Measurements from ENCODE around the gene SLC7A14. TPM values are rescaled to one million over a fixed set of nuclear protein-coding genes. Genes with fewer than 3 reads are reported as not detected.

Gene SLC7A14
- total and polyA plus RNA-seq, 2 donors (not counting 3 experiments of a cell fraction or from before 2014, with no cell fraction given) = 0.07 to 0.57 TPM

GRCh38 chr3:170506556-170506955 is 79.3 kb downstream of the SLC7A14 start:
- Histone ChIP-seq H3K9me3 (replicated peaks; ENCODE audit: control insufficient read depth, insufficient read depth, low read length) (no peaks in the 10 kb centered on the region), H4K20me1 (replicated peaks; ENCODE audit: control insufficient read depth, extremely low read depth, insufficient read depth, low read length) (no peaks in the 10 kb centered on the region), H3K9ac (replicated peaks; ENCODE audit: extremely low read depth, insufficient read depth, low read length) (no peak overlapping the region), H3K36me3 (ENCODE audit: control insufficient read depth in 2 of 2, extremely low read depth in 1 of 2, insufficient read depth in 2 of 2, low read length in 2 of 2) (no peaks in the 10 kb centered on the region), H3K27me3 (ENCODE audit: control insufficient read depth in 2 of 2, insufficient read depth in 2 of 2, low read length in 2 of 2) (no peaks in the 10 kb centered on the region), H3K79me2 (ENCODE audit: control insufficient read depth, insufficient read depth, low read length) (no peaks in the 10 kb centered on the region), H3K4me1 (ENCODE audit: control insufficient read depth, extremely low read depth, insufficient read depth, low read length) (peaks cover 4% of the 10 kb centered on the region), H2AFZ (ENCODE audit: low read depth, low read length) (peak overlapping the region; percentile 62), H3K4me2 (ENCODE audit: insufficient read depth, low read length) (no peak overlapping the region), H3K4me3 (replicated peaks in 1 of 3; ENCODE audit: insufficient read depth in 1 of 3, low read depth in 1 of 3, low read length in 3 of 3) (no peak overlapping the region), H3K9me1 (replicated peaks; ENCODE audit: control insufficient read depth, extremely low read depth, insufficient read depth, low read length) (no peaks in the 10 kb centered on the region), H3K27ac (ENCODE audit: insufficient read depth, low read depth, low read length) (no peak overlapping the region)
- ChIA-PET POLR2A (no interaction called here), CTCF (interaction anchor here (1.2 to 1.7 kb wide), 4 partner anchors 11 to 303 kb away, joined by 3 to 7 read pairs (median 4); no protein-coding TSS in a partner anchor)
- dilution Hi-C loops (cut with MboI; ENCODE audit: extremely low pct_ligation_motif_present, low sequenced_read_pairs) = no loop called here
- intact Hi-C loops (cut with micrococcal nuclease) = no loop called here
- DNase-seq (ENCODE audit: low read depth, low spot score) (peak; percentile 31), FAIRE-seq (no peak)
- no TSS peak for BruUV-seq (replicated peaks)
- TF ChIP-seq CTCF (IDR thresholded peaks at IDR 0.05; ENCODE audit: extremely low read depth in 1 of 2, insufficient read depth in 1 of 2, low read depth in 1 of 2, low read length in 2 of 2) (no peak), POLR2A (IDR thresholded peaks at IDR 0.05; ENCODE audit: low read depth, low read length) (no peak), GATA2 (IDR thresholded peaks at IDR 0.05; ENCODE audit: insufficient read depth, insufficient read length, low read depth, low read length) (no peak), JUN (IDR thresholded peaks at IDR 0.05; ENCODE audit: borderline replicate concordance, insufficient read depth, insufficient read length, low read depth) (no peak), EZH2 (IDR thresholded peaks at IDR 0.05; ENCODE audit: borderline replicate concordance, low read depth, low read length, severe bottlenecking) (no peak), POLR2AphosphoS5 (IDR thresholded peaks at IDR 0.05; ENCODE audit: insufficient read depth, low read depth, low read length) (no peak), FOS (IDR thresholded peaks at IDR 0.05; ENCODE audit: borderline replicate concordance, insufficient read depth, low read length) (no peak), MAX (IDR thresholded peaks at IDR 0.05; ENCODE audit: insufficient read depth, insufficient read length) (no peak), MYC (IDR thresholded peaks at IDR 0.05; ENCODE audit: low read depth, low read length) (no peak)
